ENCODE results near the gene SOX6.

Gene SOX6

DNA sequence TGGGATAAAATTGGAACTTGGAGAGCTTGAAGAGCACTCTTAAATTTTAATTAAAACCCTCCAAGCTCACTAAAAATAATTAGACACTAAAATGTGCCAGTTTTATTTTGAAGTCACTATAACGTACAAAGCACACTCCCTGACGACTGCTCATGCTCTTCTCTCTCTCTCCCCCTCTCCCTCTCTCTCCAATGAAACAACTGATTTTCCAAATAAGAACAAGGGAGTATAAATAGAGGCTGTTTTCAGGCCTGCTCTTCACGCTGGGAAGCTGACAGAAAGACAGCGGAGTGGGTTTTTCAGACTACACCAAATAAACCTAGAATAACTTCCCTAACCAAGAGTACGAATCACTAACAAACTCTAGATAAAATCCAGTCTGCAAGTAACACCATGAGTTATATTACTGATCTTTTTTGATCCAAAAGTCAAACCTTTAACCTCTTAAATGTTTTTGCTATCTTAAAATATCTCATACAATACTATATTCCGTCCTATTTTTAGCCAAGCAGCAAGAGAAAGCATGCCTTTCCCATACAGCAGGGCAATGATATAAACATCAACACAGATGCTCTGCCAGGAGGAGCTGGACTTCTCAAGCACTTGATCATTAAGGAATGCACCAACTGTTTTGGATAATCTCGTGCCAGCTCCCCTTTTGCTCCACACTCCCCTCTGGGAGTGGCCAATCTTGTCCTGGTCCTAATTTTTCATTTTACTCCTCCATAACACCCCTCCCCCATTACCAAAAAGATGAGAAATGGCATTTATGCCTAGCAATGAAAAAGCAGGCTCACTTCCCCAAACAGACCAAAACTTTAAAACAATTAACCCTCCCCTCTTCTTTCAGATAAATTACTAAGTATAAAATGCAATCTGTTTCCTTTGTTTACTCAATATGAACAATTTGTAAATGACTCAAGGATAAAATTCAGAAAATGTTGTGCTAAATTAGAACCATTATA, 116.9 kb downstream of the SOX6 start:
- Histone ChIP-seq H3K36me3 (ENCODE audit: control insufficient read depth, insufficient read depth, low read length) (no peaks in the 10 kb centered on the region), H3K4me3 (replicated peaks; ENCODE audit: low read depth, low read length) (no peak overlapping the region), H3K27me3 (replicated peaks; ENCODE audit: control insufficient read depth, insufficient read depth, low read length) (no peaks in the 10 kb centered on the region)
- TF ChIP-seq, protein P1, sequence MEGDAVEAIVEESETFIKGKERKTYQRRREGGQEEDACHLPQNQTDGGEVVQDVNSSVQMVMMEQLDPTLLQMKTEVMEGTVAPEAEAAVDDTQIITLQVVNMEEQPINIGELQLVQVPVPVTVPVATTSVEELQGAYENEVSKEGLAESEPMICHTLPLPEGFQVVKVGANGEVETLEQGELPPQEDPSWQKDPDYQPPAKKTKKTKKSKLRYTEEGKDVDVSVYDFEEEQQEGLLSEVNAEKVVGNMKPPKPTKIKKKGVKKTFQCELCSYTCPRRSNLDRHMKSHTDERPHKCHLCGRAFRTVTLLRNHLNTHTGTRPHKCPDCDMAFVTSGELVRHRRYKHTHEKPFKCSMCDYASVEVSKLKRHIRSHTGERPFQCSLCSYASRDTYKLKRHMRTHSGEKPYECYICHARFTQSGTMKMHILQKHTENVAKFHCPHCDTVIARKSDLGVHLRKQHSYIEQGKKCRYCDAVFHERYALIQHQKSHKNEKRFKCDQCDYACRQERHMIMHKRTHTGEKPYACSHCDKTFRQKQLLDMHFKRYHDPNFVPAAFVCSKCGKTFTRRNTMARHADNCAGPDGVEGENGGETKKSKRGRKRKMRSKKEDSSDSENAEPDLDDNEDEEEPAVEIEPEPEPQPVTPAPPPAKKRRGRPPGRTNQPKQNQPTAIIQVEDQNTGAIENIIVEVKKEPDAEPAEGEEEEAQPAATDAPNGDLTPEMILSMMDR (IDR thresholded peaks at IDR 0.05; ENCODE audit: insufficient read depth, low read length, poor library complexity, severe bottlenecking) = no peak
- no peak for DNase-seq (ENCODE audit: extremely low read depth, insufficient read length)

GRCh38 chr11:16226245-16226644, 130.1 kb downstream of the SOX6 start:
- DNase-seq (ENCODE audit: extremely low read depth, insufficient read length) = no peak
- Histone ChIP-seq H3K4me3 (replicated peaks; ENCODE audit: low read depth, low read length) (no peak overlapping the region), H3K27me3 (replicated peaks; ENCODE audit: control insufficient read depth, insufficient read depth, low read length) (no peaks in the 10 kb centered on the region), H3K36me3 (ENCODE audit: control insufficient read depth, insufficient read depth, low read length) (no peaks in the 10 kb centered on the region)
- TF ChIP-seq, protein P1 (IDR thresholded peaks at IDR 0.05; ENCODE audit: insufficient read depth, low read length, poor library complexity, severe bottlenecking) = no peak

GRCh38 chr11:16225623-16226022, 130.7 kb downstream of the SOX6 start:
- Histone ChIP-seq H3K27me3 (replicated peaks; ENCODE audit: control insufficient read depth, insufficient read depth, low read length) (no peaks in the 10 kb centered on the region), H3K36me3 (ENCODE audit: control insufficient read depth, insufficient read depth, low read length) (no peaks in the 10 kb centered on the region), H3K4me3 (replicated peaks; ENCODE audit: low read depth, low read length) (no peak overlapping the region)
- DNase-seq (ENCODE audit: extremely low read depth, insufficient read length) = no peak
- TF ChIP-seq, protein P1 (IDR thresholded peaks at IDR 0.05; ENCODE audit: insufficient read depth, low read length, poor library complexity, severe bottlenecking) = no peak

DNA sequence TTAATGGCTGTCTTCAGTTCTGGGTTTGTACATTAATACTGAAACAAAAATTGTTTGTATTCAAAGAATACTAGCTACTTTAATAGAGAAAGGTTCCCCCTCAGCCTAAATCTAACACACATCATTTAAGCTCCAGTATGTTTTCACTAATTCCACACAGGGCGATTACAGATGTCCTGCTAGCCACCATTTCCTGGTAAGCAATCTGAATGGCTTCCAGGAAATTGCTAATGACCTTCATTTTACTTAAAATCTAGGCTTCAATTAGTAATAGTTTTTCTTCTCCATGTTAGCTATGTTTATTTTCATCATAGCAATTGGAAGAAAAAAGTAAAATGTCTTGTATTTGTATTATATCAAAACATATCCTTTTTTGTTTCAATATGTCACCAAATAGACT, 132.8 kb downstream of the SOX6 start:
- TF ChIP-seq, protein P1 (IDR thresholded peaks at IDR 0.05; ENCODE audit: insufficient read depth, low read length, poor library complexity, severe bottlenecking) = no peak
- H3K27me3 ChIP-seq (replicated peaks; ENCODE audit: control insufficient read depth, insufficient read depth, low read length) = no peaks in the 10 kb centered on the region
- DNase-seq (ENCODE audit: extremely low read depth, insufficient read length) = no peak
- no peaks in the 10 kb centered on the region for H3K36me3 ChIP-seq (ENCODE audit: control insufficient read depth, insufficient read depth, low read length)
- H3K4me3 ChIP-seq (replicated peaks; ENCODE audit: low read depth, low read length) = no peak overlapping the region

GRCh38 chr11:16217631-16218030, 138.7 kb downstream of the SOX6 start:
- Histone ChIP-seq H3K36me3 (ENCODE audit: control insufficient read depth, insufficient read depth, low read length) (no peaks in the 10 kb centered on the region), H3K4me3 (replicated peaks; ENCODE audit: low read depth, low read length) (no peak overlapping the region), H3K27me3 (replicated peaks; ENCODE audit: control insufficient read depth, insufficient read depth, low read length) (no peaks in the 10 kb centered on the region)
- no peak for DNase-seq (ENCODE audit: extremely low read depth, insufficient read length)
- TF ChIP-seq, protein P1 (IDR thresholded peaks at IDR 0.05; ENCODE audit: insufficient read depth, low read length, poor library complexity, severe bottlenecking) = no peak

Measured in GM06990 (cell line).